K562 (cell line): Measurements from ENCODE around the gene WDR76. TPM values are rescaled to one million over a fixed set of nuclear protein-coding genes. Genes with fewer than 3 reads are reported as not detected.

Experiments used
- ATAC-seq: fragments of 200-7000 bp; cut with Tn5 transposase; 3 replicates; pipeline ENCODE4 v1.9.1; 2020; ENCODE audit warnings: moderate library complexity
- BruUV-seq: library from RNA; stranded (reverse); fragments of 400-500 nt; replicated peaks from 2 replicates; lab custom pipeline; 2021; lab: Mats Ljungman, UMichigan
- CTCF ChIA-PET: fragments of 300-600 bp; formaldehyde crosslinking; extraction: SDS; loops from one replicate; lab custom pipeline; 2021; ENCODE audit warnings: low intra/inter-chr PET ratio; lab: Yijun Ruan, JAX
- POLR2A ChIA-PET: fragments of 300-600, 350-650 bp; sonication (Branson Sonifier 250); formaldehyde crosslinking; extraction: SDS; loops from one replicate; lab custom pipeline; 2021; ENCODE audit warnings: antibody characterized with exemption, inconsistent platforms; lab: Yijun Ruan, JAX
- DNase-seq, 4 experiments: peaks; one replicate each; pipeline versions ENCODE4 v3.0.0 to v3.0.0-alpha.2; 2011 to 2018; ENCODE audit warnings: low spot score in 3 of 4, mixed read lengths in 3 of 4; ENCODE audit errors: extremely low read depth in 1 of 4
- FAIRE-seq: peaks from 2 replicates; lab custom pipeline; 2011; peaks lifted over from hg19 to GRCh38; lab: Jason Lieb, UNC
- H2AFZ ChIP-seq: 2 replicates; pipeline ENCODE4 v1.6.0; 2011; ENCODE audit warnings: low read depth, low read length, control low read depth, inconsistent platforms
- H3K27ac ChIP-seq: fragments of 200-600 bp; 3 replicates; pipeline ENCODE4 v1.8.0; 2011; ENCODE audit warnings: low read depth, mild to moderate bottlenecking, control low read depth, inconsistent platforms, low read length, moderate library complexity, mixed read lengths; ENCODE audit errors: extremely low read depth
- H3K27me3 ChIP-seq, 2 experiments: fragments of 300-600 bp in 1 of 2; 2 replicates in 1 of 2; 3 replicates in 1 of 2; pipeline versions ENCODE4 v1.6.0 to v1.8.0; 2011; ENCODE audit warnings: inconsistent platforms in 2 of 2, low read length in 2 of 2, mild to moderate bottlenecking in 1 of 2, mixed read lengths in 1 of 2, moderate library complexity in 1 of 2; ENCODE audit not compliant: control insufficient read depth in 2 of 2, insufficient read depth in 2 of 2
- H3K36me3 ChIP-seq: fragments of 300-600 bp; 3 replicates; pipeline ENCODE4 v1.8.0; 2011; ENCODE audit warnings: mild to moderate bottlenecking, low read length, inconsistent platforms; ENCODE audit not compliant: control insufficient read depth, insufficient read depth
- H3K4me1 ChIP-seq, 2 experiments: fragments of 200-600 bp in 1 of 2; replicated peaks in 1 of 2; 2 replicates in 1 of 2; 3 replicates in 1 of 2; pipeline versions ENCODE4 v1.5.1 to v1.8.0; 2011; ENCODE audit warnings: inconsistent platforms in 2 of 2, low read length in 2 of 2, mild to moderate bottlenecking in 1 of 2, mixed read lengths in 1 of 2, moderate library complexity in 1 of 2; ENCODE audit not compliant: control insufficient read depth in 2 of 2, insufficient read depth in 2 of 2
- H3K4me2 ChIP-seq: 2 replicates; pipeline ENCODE4 v1.6.1; 2011; ENCODE audit warnings: low read length, control low read depth, inconsistent platforms, mixed read lengths; ENCODE audit not compliant: insufficient read depth
- H3K4me3 ChIP-seq: fragments of 200-600 bp; sonication (generic), shearing (Covaris generic); 2 replicates; pipeline ENCODE4 v1.5.1; 2016; ENCODE audit warnings: control low read depth, inconsistent platforms
- H3K79me2 ChIP-seq: fragments of 200-600 bp; 3 replicates; pipeline ENCODE4 v1.8.0; 2011; ENCODE audit warnings: low read length, inconsistent platforms; ENCODE audit not compliant: control insufficient read depth, insufficient read depth
- H3K9ac ChIP-seq, 2 experiments: 2 replicates each; pipeline versions ENCODE4 v1.6.0 to v1.6.1; 2011; ENCODE audit warnings: low read depth in 2 of 2, low read length in 2 of 2, control low read depth in 1 of 2, inconsistent platforms in 1 of 2, mild to moderate bottlenecking in 1 of 2, mixed read lengths in 1 of 2; ENCODE audit not compliant: insufficient read depth in 1 of 2
- H3K9me1 ChIP-seq: one replicate; pipeline ENCODE4 v1.6.0; 2011; ENCODE audit warnings: inconsistent platforms, mild to moderate bottlenecking, low read length, moderate library complexity; ENCODE audit not compliant: control insufficient read depth, insufficient read depth
- H3K9me3 ChIP-seq: replicated peaks from 2 replicates; pipeline ENCODE4 v1.5.1; 2011; ENCODE audit warnings: low read depth, low read length, inconsistent platforms; ENCODE audit not compliant: control insufficient read depth, insufficient read depth
- H4K20me1 ChIP-seq: replicated peaks from 2 replicates; pipeline ENCODE4 v1.6.1; 2011; ENCODE audit warnings: low read length, inconsistent platforms, mixed read lengths; ENCODE audit not compliant: control insufficient read depth, insufficient read depth
- CBX2 ChIP-seq: fragments of 200-600 bp; sonication (generic); IDR thresholded peaks from one replicate; pipeline ENCODE4 v1.6.1; 2012; ENCODE audit warnings: mild to moderate bottlenecking, low read length, inconsistent platforms; ENCODE audit not compliant: insufficient read depth, poor library complexity, severe bottlenecking
- ETV6 ChIP-seq, 3 experiments: fragments of 150-350 bp in 1 of 3; sonication (generic) in 1 of 3; formaldehyde crosslinking in 1 of 3; IDR thresholded peaks; 2 replicates each; pipeline versions ENCODE4 v1.6.1 to v1.8.0; 2014 to 2022; ENCODE audit warnings: borderline replicate concordance in 2 of 3, low read depth in 2 of 3, antibody characterized with exemption in 1 of 3, low read length in 1 of 3, mild to moderate bottlenecking in 1 of 3, missing genetic modification reagents in 1 of 3
- SNIP1 ChIP-seq: fragments of 450-650 bp; IDR thresholded peaks from 2 replicates; pipeline ENCODE4 v1.7.1; 2017; ENCODE audit warnings: low read depth, mild to moderate bottlenecking
- ZNF174 ChIP-seq: fragments of 250-450 bp; sonication (Bioruptor Pico); IDR thresholded peaks from 2 replicates; pipeline ENCODE4 v1.4.0; 2020; ENCODE audit warnings: mild to moderate bottlenecking
- ZNF282 ChIP-seq: sonication (generic); formaldehyde crosslinking; IDR thresholded peaks from 2 replicates; pipeline ENCODE4 v1.8.1; 2023; ENCODE audit warnings: missing genetic modification reagents
- ZNF589 ChIP-seq: fragments of 200-800 bp; sonication (Bioruptor generic); IDR thresholded peaks from 2 replicates; pipeline ENCODE4 v1.6.1; 2016; ENCODE audit warnings: low read depth, missing genetic modification characterization, missing compliant biosample characterization
- WGBS: fragments of 100-300 bp; shearing (Covaris generic); methylation state at CpG from one replicate; pipeline ENCODE4 v1.1.6; 2016; ENCODE audit warnings: low coverage, mixed read lengths; ENCODE audit not compliant: insufficient coverage; ENCODE audit errors: missing lambda C conversion rate; 5-methylcytosine and 5-hydroxymethylcytosine counted together
- in situ Hi-C: fragments of 300-500 bp; cut with MboI; formaldehyde crosslinking; loops from 4 replicates; pipeline ENCODE4 v1.15.0; 2018; ENCODE audit warnings: inconsistent platforms, mixed read lengths
- intact Hi-C: fragments of 100-400 bp; cut with micrococcal nuclease; formaldehyde crosslinking; loops from 2 replicates; pipeline ENCODE4 v1.14.2; 2022
- polyA plus RNA-seq, 8 experiments: library from polyadenylated mRNA; depleted of rRNA in 4 of 8; stranded (reverse) in 5 of 8; unstranded in 3 of 8; fragments of >200 nt; fragmentation: Nextera tagmentation in 2 of 8; fragmentation: Illumina TruSeq in 1 of 8; extraction: Ambion mirVana in 2 of 8; extraction: Trizol in 1 of 8; gene quantifications; 2 replicates each; pipeline versions ENCODE4 v1.2.1 to v1.2.3, GENCODE V29; 2011 to 2014; ENCODE audit warnings: inconsistent platforms in 1 of 8, missing spikeins in 1 of 8
- total RNA-seq, 7 experiments: library from RNA; depleted of rRNA in 6 of 7; stranded (reverse); fragments of >200 nt in 6 of 7; fragmentation: Illumina TruSeq in 2 of 7; extraction: Trizol in 2 of 7; gene quantifications; 2 replicates each; pipeline versions ENCODE4 v1.2.1 to v1.2.3, GENCODE V29; 2011 to 2021; ENCODE audit warnings: low replicate concordance in 1 of 7
- TF ChIP-seq, protein P1 (sequence below): fragments of 250-450 bp; sonication (Bioruptor Pico); IDR thresholded peaks from 2 replicates; pipeline ENCODE4 v1.8.0; 2022; ENCODE audit warnings: inconsistent platforms

Gene WDR76
- total and polyA plus RNA-seq, 9 of the 15 experiments (the other 6 are each of a cell fraction or from before 2014, with no cell fraction given), result 9.8 to 69.5 (median 44.4) TPM

DNA sequence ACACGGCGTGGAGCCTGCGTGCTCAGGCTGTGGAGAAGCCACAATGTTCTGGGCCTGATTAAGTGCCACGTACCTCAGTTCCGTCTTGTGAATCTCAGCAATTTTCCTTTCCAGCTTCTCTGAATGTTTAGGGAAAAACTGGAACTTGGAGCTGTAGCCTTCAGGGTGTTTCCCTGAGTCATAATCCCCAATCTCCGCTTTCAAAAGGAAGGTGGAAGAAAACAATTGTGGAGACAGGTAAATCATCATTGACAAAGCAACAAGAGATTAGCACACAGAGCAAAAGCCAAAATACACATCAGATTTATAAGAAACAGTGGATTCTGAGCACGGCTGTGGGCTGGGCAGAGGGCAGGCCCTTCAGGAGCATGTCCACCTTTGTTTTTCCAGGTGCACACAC lies 79.0 kb downstream of the WDR76 start:
- Histone ChIP-seq H3K79me2 (no peaks in the 10 kb centered on the region), H3K9ac (no peak overlapping the region), H3K27ac (no peak overlapping the region), H3K4me3 (no peak overlapping the region), H3K9me3 (no peaks in the 10 kb centered on the region), H2AFZ (no peak overlapping the region)
- POLR2A ChIA-PET, result interaction anchor here (0.9 kb wide), 1 partner anchor 16 kb away, joined by 3 read pairs; no protein-coding TSS in a partner anchor
- intact Hi-C loops, result loop anchor here (10.0 kb wide), 1 partner anchor 99 kb away; no protein-coding TSS in a partner anchor
- in situ Hi-C loops, result no loop called here
- BruUV-seq, result no TSS peak
- 40% methylated on average over 6 of the region's 7 CpGs for WGBS
- TF ChIP-seq ZNF174 (CRISPR knock-in tag), result no peak
- TF ChIP-seq, all 486 proteins: peak for 0
- Histone ChIP-seq H4K20me1 (no peaks in the 10 kb centered on the region), H3K4me1 (peaks cover 0 to 7% of the 10 kb centered on the region in 2 experiments; a peak in 2 of 5 replicates), H3K27me3 (peaks cover 0 to 3% of the 10 kb centered on the region in 2 experiments; a peak in 1 of 5 replicates), H3K9me1 (no peaks in the 10 kb centered on the region), H3K36me3 (no peaks in the 10 kb centered on the region), H3K4me2 (no peak overlapping the region)
- no peak for DNase-seq
- FAIRE-seq, result no peak
- ATAC-seq, result no peak
- CTCF ChIA-PET, result no interaction called here

DNA sequence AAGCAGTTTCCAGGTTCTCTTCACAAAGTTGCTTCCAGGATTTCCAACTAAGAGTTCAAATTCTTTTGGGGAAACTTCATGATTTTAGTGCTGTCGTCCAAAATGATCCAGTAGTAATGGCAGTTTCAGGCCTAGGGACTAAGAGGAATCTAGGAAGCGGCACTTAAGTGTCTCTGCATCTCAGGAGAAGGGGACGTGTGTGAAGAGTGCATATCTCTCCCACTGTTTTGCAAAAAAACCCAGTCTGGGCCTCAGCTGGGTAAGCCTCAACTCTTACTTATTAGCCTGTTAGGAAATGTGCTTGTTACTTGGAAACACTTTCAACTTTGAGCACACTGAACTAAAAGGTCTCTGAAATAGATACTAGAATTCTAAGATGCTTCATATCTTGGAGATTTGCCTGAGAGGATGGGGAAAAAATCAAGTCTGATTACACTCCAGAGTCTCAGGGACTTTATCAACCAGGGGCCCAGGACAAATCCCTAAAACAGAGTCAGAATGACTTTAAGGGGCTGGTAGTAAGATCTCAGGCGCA lies 81.8 kb downstream of the WDR76 start:
- no peak for TF ChIP-seq ZNF589 (CRISPR knock-in tag)
- no peak for TF ChIP-seq ETV6 (IDR thresholded peaks at IDR 0.05; ENCODE audit: borderline replicate concordance in 1 of 2, low read depth in 2 of 2, low read length in 1 of 2)
- TF ChIP-seq ETV6 (CRISPR knock-in tag; IDR thresholded peaks at IDR 0.05; ENCODE audit: borderline replicate concordance), result no peak
- TF ChIP-seq CBX2, result no peak
- TF ChIP-seq ZNF282, result no peak
- no peak for TF ChIP-seq SNIP1
- TF ChIP-seq, protein P1, sequence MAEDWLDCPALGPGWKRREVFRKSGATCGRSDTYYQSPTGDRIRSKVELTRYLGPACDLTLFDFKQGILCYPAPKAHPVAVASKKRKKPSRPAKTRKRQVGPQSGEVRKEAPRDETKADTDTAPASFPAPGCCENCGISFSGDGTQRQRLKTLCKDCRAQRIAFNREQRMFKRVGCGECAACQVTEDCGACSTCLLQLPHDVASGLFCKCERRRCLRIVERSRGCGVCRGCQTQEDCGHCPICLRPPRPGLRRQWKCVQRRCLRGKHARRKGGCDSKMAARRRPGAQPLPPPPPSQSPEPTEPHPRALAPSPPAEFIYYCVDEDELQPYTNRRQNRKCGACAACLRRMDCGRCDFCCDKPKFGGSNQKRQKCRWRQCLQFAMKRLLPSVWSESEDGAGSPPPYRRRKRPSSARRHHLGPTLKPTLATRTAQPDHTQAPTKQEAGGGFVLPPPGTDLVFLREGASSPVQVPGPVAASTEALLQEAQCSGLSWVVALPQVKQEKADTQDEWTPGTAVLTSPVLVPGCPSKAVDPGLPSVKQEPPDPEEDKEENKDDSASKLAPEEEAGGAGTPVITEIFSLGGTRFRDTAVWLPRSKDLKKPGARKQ (CRISPR knock-in tag), result no peak
- Histone ChIP-seq H3K36me3 (no peaks in the 10 kb centered on the region), H3K4me2 (no peak overlapping the region), H3K79me2 (no peaks in the 10 kb centered on the region), H4K20me1 (no peaks in the 10 kb centered on the region), H3K4me3 (no peak overlapping the region), H2AFZ (no peak overlapping the region), H3K4me1 (no peaks in the 10 kb centered on the region), H3K27me3 (peaks cover 7% of the 10 kb centered on the region in 2 experiments; a peak in 3 of 5 replicates), H3K9me3 (no peaks in the 10 kb centered on the region), H3K9me1 (no peaks in the 10 kb centered on the region), H3K9ac (no peak overlapping the region), H3K27ac (no peak overlapping the region)
- intact Hi-C loops, result loop anchor here (10.0 kb wide), 1 partner anchor 96 kb away; no protein-coding TSS in a partner anchor
- ChIA-PET POLR2A (no interaction called here), CTCF (no interaction called here)
- FAIRE-seq, result no peak
- ATAC-seq, result no peak
- in situ Hi-C loops, result no loop called here
- no peak for DNase-seq
- WGBS, result 15% methylated on average over 4 of the region's 4 CpGs
- BruUV-seq, result no TSS peak
